Measurements from ENCODE around the gene ABCB4.
"Not testable (repeated sequence)": the region's sequence is repeated elsewhere in the genome, so short reads cannot be mapped to it uniquely, and the experiment has no call there.

ABCB4 gene

GRCh38 chr7:87474533-87475358 lies 734 bp downstream of the ABCB4 start:
- peak; percentile 28 for DNase-seq

DNA sequence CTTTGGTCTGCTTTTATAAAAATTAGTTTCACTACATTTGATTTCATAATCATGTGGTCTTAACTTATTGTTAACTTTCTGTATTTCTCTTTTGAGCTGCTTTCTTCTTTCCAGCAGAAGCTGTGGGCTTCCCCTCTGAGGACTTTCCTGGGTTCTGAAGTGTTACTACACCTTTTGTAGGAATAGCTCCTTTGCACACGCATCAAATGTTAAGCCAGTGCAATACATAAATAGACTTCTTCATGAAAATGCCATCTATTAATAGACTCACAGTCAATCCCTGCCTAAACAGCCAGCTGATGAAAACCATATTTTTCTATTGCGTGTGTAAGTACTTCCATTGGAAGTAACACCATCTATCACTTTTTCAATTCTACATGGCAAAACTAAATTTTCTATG lies 1.5 kb downstream of the ABCB4 start:
- no peak for DNase-seq

DNA sequence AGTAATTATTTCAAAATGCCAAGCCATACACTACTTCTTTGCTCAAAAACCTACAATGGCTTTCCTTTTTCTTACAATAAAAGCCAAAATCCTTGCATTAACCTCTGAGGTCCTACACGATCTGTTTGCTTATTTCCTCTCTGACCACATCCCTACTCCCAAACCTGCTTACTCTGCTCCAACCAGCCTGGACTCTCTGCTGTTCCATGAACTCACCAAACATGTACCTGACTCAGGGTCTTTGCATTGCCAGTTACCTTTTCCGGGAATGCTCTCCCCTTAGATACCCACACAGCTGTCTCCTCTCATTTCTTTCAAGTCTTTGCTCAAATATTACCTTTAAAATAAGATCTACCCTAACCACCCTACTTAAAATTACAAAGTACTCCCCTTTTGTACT lies 2.3 kb downstream of the ABCB4 start:
- no peak for DNase-seq

DNA sequence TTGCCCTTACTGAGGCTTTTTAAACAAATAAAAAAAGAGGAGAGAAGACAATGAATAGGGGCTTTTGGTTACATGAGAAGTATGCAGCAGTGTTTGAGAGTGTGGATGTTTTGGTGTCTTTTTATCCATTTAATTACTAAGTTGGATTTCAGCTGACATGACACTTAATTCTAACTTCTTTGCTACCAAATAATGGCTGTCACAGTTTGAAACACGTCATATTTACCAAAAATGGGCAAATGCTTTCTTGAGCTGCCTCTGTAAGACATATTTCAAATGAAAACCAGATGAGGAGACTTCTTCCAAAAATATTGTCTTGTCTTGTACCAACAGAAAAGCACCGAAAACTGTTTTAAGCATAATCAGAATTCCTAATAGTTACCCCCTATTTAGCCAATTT lies 4.0 kb downstream of the ABCB4 start:
- DNase-seq = no peak

- DNase-seq = not testable (repeated sequence)
Observed at GRCh38 chr7:87469204-87469603, 6.3 kb downstream of the ABCB4 start.

DNA sequence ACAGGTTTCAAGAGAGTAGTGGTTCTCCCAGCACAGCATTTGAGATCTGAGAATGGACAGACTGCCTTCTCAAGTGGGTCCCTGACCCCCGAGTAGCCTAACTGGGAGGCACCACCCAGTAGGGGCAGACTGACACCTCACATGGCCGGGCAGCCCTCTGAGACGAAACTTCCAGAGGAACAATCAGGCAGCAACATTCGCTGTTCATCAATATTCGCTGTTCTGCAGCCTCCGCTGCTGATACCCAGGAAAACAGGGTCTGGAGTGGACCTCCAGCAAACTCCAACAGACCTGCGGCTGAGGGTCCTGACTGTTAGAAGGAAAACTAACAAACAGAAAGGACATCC lies 10.0 kb downstream of the ABCB4 start:
- DNase-seq = not testable (repeated sequence)

- DNase-seq = peak; percentile 92
Observed at GRCh38 chr7:87464830-87465533, 10.5 kb downstream of the ABCB4 start.

DNA sequence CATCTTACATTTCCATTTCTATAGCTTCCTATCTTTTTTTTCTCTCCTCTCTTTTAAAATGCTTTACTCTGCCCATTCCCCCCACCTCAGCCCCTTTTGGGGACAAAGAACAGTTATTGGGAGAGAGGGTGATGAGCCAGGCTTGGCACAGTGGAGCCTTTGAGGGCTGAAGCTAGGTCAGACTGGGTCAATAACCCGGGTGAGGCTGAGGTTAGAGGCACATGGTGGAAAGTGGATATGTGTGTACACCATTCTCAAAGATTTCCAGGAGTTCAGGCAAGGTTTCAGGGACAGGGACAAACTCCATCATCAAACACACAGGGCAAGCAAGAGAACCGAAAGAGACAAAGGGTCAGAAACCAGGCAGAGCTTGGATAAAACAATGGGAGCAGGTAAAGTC lies 11.5 kb downstream of the ABCB4 start:
- DNase-seq = no peak

DNA sequence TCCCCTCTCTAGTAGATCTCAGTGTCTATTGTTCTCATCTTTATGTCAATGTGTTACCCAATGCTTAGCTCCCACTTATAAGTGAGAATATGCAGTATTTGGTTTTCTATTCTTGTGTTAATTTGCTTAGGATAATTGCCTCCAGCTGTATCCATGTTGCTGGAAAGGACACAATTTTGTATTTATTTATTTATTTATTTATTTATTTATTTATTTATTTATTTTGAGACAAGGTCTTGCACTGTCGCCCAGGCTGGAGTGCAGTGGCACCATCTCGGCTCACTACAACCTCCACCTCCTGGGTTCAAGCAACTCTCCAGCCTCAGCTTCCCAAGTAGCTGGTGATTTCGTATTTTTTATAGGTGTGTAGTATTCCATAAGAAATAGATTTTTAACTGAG lies 15.0 kb downstream of the ABCB4 start:
- DNase-seq = not testable (repeated sequence)

DNA sequence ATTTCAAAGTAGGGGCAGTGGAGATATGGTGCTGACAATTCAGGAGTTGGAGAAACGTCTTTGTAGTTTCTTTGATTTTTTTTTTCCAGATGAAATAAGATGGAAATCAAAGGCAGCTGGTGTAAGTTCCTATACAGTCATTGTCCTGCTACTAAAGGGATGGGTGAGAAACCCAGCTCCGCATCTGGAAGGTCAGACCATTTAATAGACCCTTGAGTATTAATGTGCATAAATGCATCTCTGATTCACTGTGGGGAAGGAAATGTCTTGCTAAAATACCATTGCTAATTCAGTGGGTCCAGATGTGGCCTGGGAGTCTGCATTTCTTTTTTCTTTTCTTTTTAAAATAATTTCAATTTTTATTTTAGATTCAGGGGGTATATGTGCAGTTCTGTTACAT lies 15.5 kb downstream of the ABCB4 start:
- DNase-seq = no peak

DNA sequence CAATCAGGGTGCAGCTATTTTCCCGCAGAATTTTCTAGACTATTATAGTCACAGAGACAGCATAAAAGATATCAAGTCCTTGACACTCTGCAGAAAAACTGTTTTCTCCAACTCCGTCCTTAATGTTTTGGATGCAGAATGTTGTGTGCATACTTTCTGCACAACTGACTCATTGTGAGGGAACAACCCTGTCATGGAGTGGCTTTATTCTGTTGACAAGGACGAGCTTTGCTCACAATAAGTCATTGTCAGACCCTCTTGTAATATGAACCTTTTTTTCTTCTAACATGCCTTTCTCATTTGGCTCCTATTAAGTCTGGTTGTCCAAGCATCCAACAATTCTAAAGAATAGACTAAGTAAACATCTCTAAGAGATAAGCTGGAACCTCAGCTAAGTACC lies 17.3 kb downstream of the ABCB4 start:
- DNase-seq = no peak

DNA sequence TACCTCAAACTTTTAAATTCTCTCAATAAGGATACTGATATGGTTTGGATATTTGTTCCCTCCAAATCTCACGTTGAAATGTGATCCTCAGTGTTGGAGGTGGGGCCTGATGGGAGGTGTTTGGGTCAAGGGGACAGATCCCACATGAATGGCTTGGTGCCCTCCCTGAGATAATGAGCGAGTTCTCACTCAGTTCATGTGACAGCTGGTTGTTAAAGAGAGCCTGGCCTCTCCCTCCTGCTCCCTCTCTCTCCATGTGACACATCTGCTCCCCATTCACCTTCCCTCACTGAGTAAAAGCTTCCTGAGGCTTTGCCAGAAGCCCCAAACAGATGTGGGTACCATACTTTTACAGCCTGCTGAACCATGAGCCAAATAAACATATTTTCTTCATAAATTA lies 19.2 kb downstream of the ABCB4 start:
- peak; percentile 72 for DNase-seq

DNA sequence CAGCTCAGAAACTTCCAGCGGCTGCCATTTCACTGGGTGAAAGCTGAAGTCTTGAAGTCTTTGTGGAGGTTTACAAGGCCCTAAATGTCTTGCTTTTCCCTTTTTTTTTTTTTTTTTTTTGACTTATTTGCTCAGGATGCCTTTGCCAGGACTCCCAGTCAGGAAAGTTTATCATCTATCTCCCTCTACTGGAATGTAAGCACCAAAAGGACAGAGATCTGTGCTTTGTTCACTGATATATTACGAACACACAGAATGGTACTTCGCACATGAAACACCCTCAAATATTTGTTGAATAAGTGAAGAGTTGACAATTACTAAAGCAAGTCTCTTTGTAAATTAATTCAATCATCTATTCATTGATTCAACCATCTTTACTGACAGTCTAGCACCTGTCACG lies 23.2 kb downstream of the ABCB4 start:
- no peak for DNase-seq

DNA sequence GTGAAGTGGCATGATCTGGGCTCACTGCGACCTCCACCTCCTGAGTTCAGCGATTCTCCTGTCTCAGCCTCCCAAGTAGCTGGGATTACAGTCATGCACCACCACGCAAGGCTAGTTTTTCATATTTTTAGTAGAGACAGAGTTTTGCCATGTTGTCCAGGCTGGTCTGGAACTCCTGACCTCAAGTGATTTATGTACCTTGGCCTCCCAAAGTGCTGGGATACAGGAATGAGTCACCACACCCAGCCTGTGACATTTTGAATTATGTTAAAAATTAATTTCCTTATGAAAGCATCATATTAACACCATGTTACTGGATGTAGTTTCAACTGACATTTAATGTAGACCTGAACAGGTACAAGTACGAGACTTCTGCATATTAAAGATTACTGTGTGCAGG lies 24.3 kb downstream of the ABCB4 start:
- DNase-seq = no peak

GRCh38 chr7:87450706-87451105 lies 24.8 kb downstream of the ABCB4 start:
- DNase-seq = no peak

DNA sequence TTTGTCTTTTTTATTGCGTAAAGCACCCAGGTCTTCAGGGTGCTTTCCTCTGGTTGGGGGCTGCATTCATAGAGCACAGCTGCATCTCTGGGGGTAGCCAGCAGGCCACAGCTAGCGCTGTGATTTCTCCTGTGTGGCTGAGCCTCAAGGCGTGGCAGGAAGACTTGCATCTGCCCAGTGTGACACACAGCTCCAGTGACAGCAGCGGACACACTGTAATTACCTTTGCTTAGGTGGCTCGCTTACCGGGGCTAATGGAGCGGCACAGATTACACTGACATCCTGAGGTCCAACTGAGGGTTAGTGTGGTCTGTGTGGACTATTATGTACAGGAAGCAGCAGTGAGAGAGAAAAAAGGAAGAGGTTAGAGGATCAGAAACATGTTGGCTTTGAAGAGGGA lies 27.1 kb downstream of the ABCB4 start:
- peak; percentile 94 for DNase-seq

DNA sequence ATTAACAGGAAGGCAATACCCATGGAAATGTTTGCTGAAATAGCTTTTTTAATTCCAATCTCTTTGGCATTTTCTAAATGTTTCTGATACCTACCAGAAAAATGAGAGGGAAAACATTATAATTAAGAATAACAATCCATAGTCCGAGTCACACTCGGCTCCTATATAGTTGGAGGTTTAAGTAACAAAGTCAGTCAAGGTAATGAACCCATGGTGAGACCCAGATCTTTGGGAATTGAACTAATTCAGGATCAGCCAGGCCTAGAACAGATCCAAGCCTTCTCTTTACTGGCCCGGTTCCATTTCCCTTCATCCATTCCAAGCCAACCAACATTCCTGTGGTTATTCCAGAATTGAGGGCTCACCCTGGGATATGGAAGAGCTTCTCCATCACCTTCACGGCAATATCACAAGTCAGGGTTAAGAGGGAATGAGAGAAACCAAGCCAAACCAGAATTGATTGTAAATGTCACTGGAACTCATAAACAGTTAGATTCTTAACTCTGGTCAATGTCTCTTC lies 28.3 kb downstream of the ABCB4 start:
- no peak for DNase-seq

GRCh38 chr7:87445897-87446296 lies 29.6 kb downstream of the ABCB4 start:
- no peak for DNase-seq

- no peak for DNase-seq
Observed at GRCh38 chr7:87435546-87435945, 39.9 kb downstream of the ABCB4 start.

- DNase-seq = no peak
Observed at GRCh38 chr7:87432536-87432935, 42.9 kb downstream of the ABCB4 start.

DNA sequence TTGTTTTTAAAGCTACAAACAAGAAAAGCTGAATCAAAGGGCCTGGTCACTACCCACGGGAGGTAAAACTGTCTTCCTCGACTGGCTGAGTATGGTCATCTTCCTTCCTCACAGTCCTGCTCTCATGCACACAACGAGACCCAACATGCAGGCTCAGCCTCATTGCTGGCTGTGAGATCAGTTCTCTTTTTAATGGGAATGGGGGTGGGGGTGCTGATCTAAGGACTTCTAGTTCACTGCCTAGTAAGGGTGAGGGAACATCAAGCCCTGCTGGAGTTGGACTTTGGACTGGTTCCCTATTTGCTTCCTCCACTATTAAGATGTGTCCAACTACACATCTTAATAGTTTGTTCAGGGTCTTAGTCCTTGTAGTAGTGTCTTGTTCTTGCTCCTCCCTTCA lies 48.2 kb downstream of the ABCB4 start:
- DNase-seq = no peak

DNA sequence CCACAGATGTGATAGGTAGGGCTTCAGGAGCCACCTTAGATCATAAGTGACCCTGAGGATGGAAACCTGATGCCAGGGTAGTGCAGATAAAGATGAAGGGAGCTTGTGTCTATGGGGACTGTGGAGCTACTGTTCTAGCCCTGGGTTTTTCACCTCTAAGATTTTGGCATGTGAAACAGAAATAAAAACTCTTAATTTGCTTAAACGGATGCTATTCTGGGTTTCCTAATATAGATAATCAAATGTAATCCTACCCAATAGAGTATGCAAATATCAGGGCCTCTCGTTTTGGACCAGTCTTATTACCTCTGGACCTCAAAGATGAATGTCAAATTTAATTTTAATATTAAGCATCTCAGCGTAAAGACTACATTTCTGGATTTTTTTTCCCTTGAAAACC lies 49.3 kb downstream of the ABCB4 start:
- DNase-seq = no peak

- no peak for DNase-seq
Observed at GRCh38 chr7:87424075-87424474, 51.4 kb downstream of the ABCB4 start.

DNA sequence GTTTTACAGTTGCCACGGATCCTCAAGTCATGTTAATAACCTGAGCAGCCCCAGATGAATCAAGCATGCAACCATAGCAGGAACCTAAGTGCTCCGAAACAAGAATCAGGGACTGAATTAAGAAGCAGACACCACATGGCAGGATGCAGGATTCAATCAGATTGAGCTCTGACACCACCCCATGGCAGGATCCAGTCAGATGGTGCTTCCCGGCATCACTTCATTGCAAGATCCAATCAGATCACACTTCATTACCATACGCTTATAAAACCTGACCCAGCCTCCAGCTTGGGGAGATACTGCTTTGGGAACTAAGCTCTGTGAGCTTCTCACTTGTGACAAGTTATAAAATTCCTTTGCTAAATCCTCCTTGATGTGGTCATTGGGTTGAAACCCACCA lies 55.3 kb downstream of the ABCB4 start:
- no peak for DNase-seq
